IMR-90 (cell line): ENCODE data around the gene CEP41. TPM values are rescaled to one million over a fixed set of nuclear protein-coding genes. Genes with fewer than 3 reads are reported as not detected.

Source experiments
- ATAC-seq: fragments of 200-7000 bp; cut with Tn5 transposase; 2 replicates; pipeline ENCODE4 v1.9.1; 2020; ENCODE audit warnings: low read depth, mild to moderate bottlenecking, moderate library complexity
- BruUV-seq: library from RNA; stranded (reverse); fragments of 400-500 nt; replicated peaks from 2 replicates; lab custom pipeline; 2021; lab: Mats Ljungman, UMichigan
- CTCF ChIA-PET: fragments of 300-600 bp; formaldehyde crosslinking; extraction: SDS; loops from one replicate; lab custom pipeline; 2021; ENCODE audit warnings: antibody characterized with exemption; lab: Yijun Ruan, JAX
- POLR2A ChIA-PET: fragments of 300-600 bp; sonication (Branson Sonifier 250); formaldehyde crosslinking; loops from one replicate; lab custom pipeline; 2022; ENCODE audit warnings: antibody characterized with exemption; ENCODE audit not compliant: unreplicated experiment; lab: Charles Lee
- DNase-seq: peaks from one replicate; pipeline ENCODE4 v3.0.0; 2013
- H2AFZ ChIP-seq: replicated peaks from 2 replicates; pipeline ENCODE3; 2013; ENCODE audit warnings: low read length, mild to moderate bottlenecking; ENCODE audit not compliant: poor library complexity
- H2AK5ac ChIP-seq: 2 replicates; pipeline ENCODE4 v1.6.1; 2013; ENCODE audit warnings: low read depth, low read length, inconsistent platforms
- H2AK9ac ChIP-seq: replicated peaks from 2 replicates; pipeline ENCODE3; 2013; ENCODE audit warnings: mild to moderate bottlenecking, low read depth, low read length, moderate library complexity; ENCODE audit not compliant: poor library complexity
- H2BK120ac ChIP-seq: 2 replicates; pipeline ENCODE4 v1.6.1; 2013; ENCODE audit warnings: low read depth, low read length, inconsistent platforms
- H2BK15ac ChIP-seq: 3 replicates; pipeline ENCODE4 v1.6.1; 2013; ENCODE audit warnings: low read depth, low read length, inconsistent platforms
- H2BK20ac ChIP-seq: 2 replicates; pipeline ENCODE4 v1.6.1; 2013; ENCODE audit warnings: low read depth, mild to moderate bottlenecking, inconsistent platforms, low read length, moderate library complexity
- H2BK5ac ChIP-seq: 2 replicates; pipeline ENCODE4 v1.6.1; 2013; ENCODE audit warnings: mild to moderate bottlenecking, low read depth, low read length, inconsistent platforms; ENCODE audit not compliant: poor library complexity, severe bottlenecking
- H3K14ac ChIP-seq: replicated peaks from 2 replicates; pipeline ENCODE4 v1.6.1; 2013; ENCODE audit warnings: low read depth, low read length, inconsistent platforms
- H3K18ac ChIP-seq: 2 replicates; pipeline ENCODE4 v1.6.1; 2013; ENCODE audit warnings: low read depth, low read length, control low read depth
- H3K23ac ChIP-seq: 2 replicates; pipeline ENCODE4 v1.6.1; 2013; ENCODE audit warnings: low read depth, low read length, inconsistent platforms
- H3K27ac ChIP-seq: 2 replicates; pipeline ENCODE4 v1.5.1; 2013; ENCODE audit warnings: mild to moderate bottlenecking, control low read depth, low read length; ENCODE audit not compliant: insufficient read depth
- H3K27me3 ChIP-seq: 2 replicates; pipeline ENCODE4 v1.6.1; 2013; ENCODE audit warnings: low read length; ENCODE audit not compliant: control insufficient read depth, insufficient read depth
- H3K36me3 ChIP-seq: 2 replicates; pipeline ENCODE4 v1.6.1; 2013; ENCODE audit warnings: low read length, mixed read lengths; ENCODE audit not compliant: control insufficient read depth, insufficient read depth
- H3K4ac ChIP-seq: 2 replicates; pipeline ENCODE4 v1.6.1; 2013; ENCODE audit warnings: low read depth, low read length, inconsistent platforms
- H3K4me1 ChIP-seq: 2 replicates; pipeline ENCODE4 v1.6.1; 2013; ENCODE audit warnings: low read length, mixed read lengths; ENCODE audit not compliant: control insufficient read depth, insufficient read depth
- H3K4me2 ChIP-seq: 2 replicates; pipeline ENCODE4 v1.6.1; 2013; ENCODE audit warnings: low read depth, mild to moderate bottlenecking, control low read depth, low read length, moderate library complexity
- H3K4me3 ChIP-seq: 2 replicates; pipeline ENCODE4 v1.5.1; 2013; ENCODE audit warnings: low read depth, mild to moderate bottlenecking, control low read depth, low read length, moderate library complexity; ENCODE audit not compliant: insufficient read depth
- H3K56ac ChIP-seq: 2 replicates; pipeline ENCODE4 v1.6.1; 2013; ENCODE audit warnings: low read length, inconsistent platforms; ENCODE audit not compliant: insufficient read depth; ENCODE audit errors: extremely low read depth
- H3K79me1 ChIP-seq, 2 experiments: 2 replicates each; pipeline ENCODE4 v1.6.1; 2013; ENCODE audit warnings: low read length in 2 of 2, inconsistent platforms in 1 of 2, low read depth in 1 of 2
- H3K9ac ChIP-seq: 2 replicates; pipeline ENCODE4 v1.6.1; 2013; ENCODE audit warnings: low read depth, low read length, control low read depth
- H3K9me1 ChIP-seq: 2 replicates; pipeline ENCODE4 v1.6.1; 2013; ENCODE audit warnings: low read length, inconsistent platforms; ENCODE audit not compliant: insufficient read depth
- H3K9me3 ChIP-seq: 2 replicates; pipeline ENCODE4 v1.6.1; 2013; ENCODE audit warnings: low read length; ENCODE audit not compliant: control insufficient read depth, insufficient read depth
- H4K20me1 ChIP-seq: 2 replicates; pipeline ENCODE4 v1.6.1; 2013; ENCODE audit warnings: low read length, inconsistent platforms; ENCODE audit not compliant: insufficient read depth
- H4K5ac ChIP-seq: 2 replicates; pipeline ENCODE4 v1.6.1; 2013; ENCODE audit warnings: mild to moderate bottlenecking, low read depth, low read length, control low read depth
- H4K8ac ChIP-seq, 2 experiments: 2 replicates each; pipeline ENCODE4 v1.6.1; 2013; ENCODE audit warnings: low read depth in 2 of 2, low read length in 2 of 2, control low read depth in 1 of 2, inconsistent platforms in 1 of 2
- H4K91ac ChIP-seq: 2 replicates; pipeline ENCODE4 v1.6.1; 2013; ENCODE audit warnings: low read depth, low read length, inconsistent platforms; ENCODE audit not compliant: insufficient read depth
- BHLHE40 ChIP-seq: fragments of 150-350 bp; IDR thresholded peaks from 2 replicates; pipeline ENCODE4 v1.6.1; 2016; ENCODE audit warnings: mild to moderate bottlenecking, low read depth, low read length
- CHD1 ChIP-seq: IDR thresholded peaks from 2 replicates; pipeline ENCODE4 v1.6.1; 2012; ENCODE audit warnings: low read depth, low read length, improper control_type of control experiment
- MAZ ChIP-seq: IDR thresholded peaks from 2 replicates; pipeline ENCODE4 v1.6.1; 2012; ENCODE audit warnings: low read depth, mild to moderate bottlenecking, low read length, improper control_type of control experiment, moderate library complexity, borderline replicate concordance
- MXI1 ChIP-seq: IDR thresholded peaks from 2 replicates; pipeline ENCODE4 v1.6.1; 2012; ENCODE audit warnings: low read depth, mild to moderate bottlenecking, low read length, moderate library complexity, borderline replicate concordance
- POLR2A ChIP-seq: IDR thresholded peaks from 2 replicates; pipeline ENCODE4 v1.6.1; 2012; ENCODE audit warnings: mild to moderate bottlenecking, low read depth, low read length
- RCOR1 ChIP-seq: IDR thresholded peaks from 2 replicates; pipeline ENCODE4 v1.6.1; 2012; ENCODE audit warnings: mild to moderate bottlenecking, low read length, improper control_type of control experiment; ENCODE audit not compliant: insufficient replicate concordance
- RFX5 ChIP-seq: IDR thresholded peaks from 2 replicates; pipeline ENCODE4 v1.8.0; 2012; ENCODE audit warnings: low read depth, mild to moderate bottlenecking, low read length, moderate library complexity
- SMC3 ChIP-seq: fragments of 150-350 bp; IDR thresholded peaks from 2 replicates; pipeline ENCODE4 v1.6.1; 2016; ENCODE audit warnings: low read depth, mild to moderate bottlenecking, antibody characterized with exemption, low read length, moderate library complexity
- WGBS, 2 experiments: methylation state at CpG; one replicate each; pipeline versions ENCODE4 v1.1.5 to v1.1.7; 2013; ENCODE audit warnings: missing lambda C conversion rate in 2 of 2; ENCODE audit not compliant: insufficient read length in 1 of 2; ENCODE audit errors: extremely low coverage in 2 of 2; 5-methylcytosine and 5-hydroxymethylcytosine counted together
- dilution Hi-C: fragments of 300-500 bp; cut with HindIII; formaldehyde crosslinking; loops from one replicate; pipeline ENCODE4 v1.14.3; 2018; ENCODE audit warnings: low sequenced_read_pairs; ENCODE audit not compliant: unreplicated experiment
- in situ Hi-C: fragments of 300-500 bp; cut with MboI; formaldehyde crosslinking; loops from 3 replicates; pipeline ENCODE4 v1.14.3; 2019; ENCODE audit warnings: low sequenced_read_pairs, inconsistent platforms, mixed read lengths
- intact Hi-C: fragments of 100-400 bp; cut with micrococcal nuclease; formaldehyde crosslinking; loops from 2 replicates; pipeline ENCODE4 v1.10.0; 2022
- polyA plus RNA-seq, 3 experiments: library from polyadenylated mRNA; depleted of rRNA; stranded (reverse); fragments of >200 nt; gene quantifications; 2 replicates each; pipeline ENCODE4 v1.2.3, GENCODE V29; 2012; ENCODE audit warnings: low replicate concordance in 1 of 3
- total RNA-seq: library from RNA; depleted of rRNA; stranded (reverse); fragments of >200 nt; gene quantifications from 2 replicates; pipeline ENCODE4 v1.2.3, GENCODE V29; 2012
- TF ChIP-seq, protein P1 (sequence below): fragments of 150-350 bp; IDR thresholded peaks from 2 replicates; pipeline ENCODE4 v1.6.1; 2016; ENCODE audit warnings: low read depth, mild to moderate bottlenecking, low read length, moderate library complexity, borderline replicate concordance

Gene CEP41
- total and polyA plus RNA-seq, 2 of the 4 experiments (the other 2 are of a cell fraction) = 12.2 to 21.9 TPM

DNA sequence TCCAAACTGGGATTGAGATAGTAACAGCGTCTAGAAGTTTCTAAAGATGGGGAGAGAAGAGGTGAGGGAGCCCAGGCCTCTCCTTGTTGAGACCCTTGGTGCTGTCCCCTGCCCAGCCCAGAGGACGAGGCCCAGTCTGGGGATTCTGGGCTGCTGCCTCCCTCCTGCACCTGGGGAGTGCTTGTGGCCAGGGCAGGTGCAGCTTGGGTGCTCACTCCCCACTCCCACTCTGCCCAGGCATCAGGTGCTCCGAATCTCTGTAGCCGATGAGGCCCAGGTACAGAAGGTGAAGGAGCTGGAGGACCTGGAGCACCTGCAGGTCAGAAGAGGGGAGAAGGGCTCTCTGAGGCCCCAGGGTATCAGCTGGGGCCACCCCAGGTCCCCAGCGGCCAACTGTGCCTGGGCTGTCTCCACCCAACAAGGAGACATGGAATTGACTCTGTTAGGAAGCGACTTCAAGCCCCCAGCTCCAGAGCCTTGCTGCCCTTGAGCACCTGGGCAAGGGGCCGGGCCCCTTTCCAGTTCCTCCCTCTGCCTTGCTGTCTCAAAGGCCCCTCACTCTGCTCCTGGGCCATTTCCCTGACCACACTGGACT is 59.9 kb downstream of the CEP41 start:
- CTCF ChIA-PET = interaction anchor here (0.6 kb wide), 2 partner anchors 10 to 105 kb away, joined by 4 read pairs; no protein-coding TSS in a partner anchor
- Histone ChIP-seq H3K9me3 (peaks cover 3% of the 10 kb centered on the region; the same call in 1 of the 2 replicates), H3K23ac (no peak overlapping the region), H2AK5ac (peak overlapping the region; percentile 69), H3K4me3 (no peak overlapping the region), H4K8ac (peak overlapping the region in 1 of 2 experiments; percentile 60; a peak in 1 of 4 replicates), H3K9me1 (0 out of 2 replicates have a peak, but pooled peaks cover 6% of the 10 kb centered on the region), H4K20me1 (no peaks in the 10 kb centered on the region), H3K4me1 (peaks cover 11% of the 10 kb centered on the region), H2BK15ac (no peak overlapping the region; the same call in 2 of the 3 replicates), H4K91ac (no peak overlapping the region), H4K5ac (no peak overlapping the region), H2AK9ac (peak overlapping the region; percentile 82), H2BK120ac (peak overlapping the region; percentile 42), H3K14ac (0 out of 2 replicates have a peak overlapping the region, but pooled peaks have one; percentile 69), H2BK20ac (0 out of 2 replicates have a peak overlapping the region, but pooled peaks have one; percentile 75), H3K36me3 (no peaks in the 10 kb centered on the region), H2BK5ac (no peak overlapping the region), H3K27ac (no peak overlapping the region), H3K4ac (peak overlapping the region; percentile 86), H3K9ac (no peak overlapping the region), H3K18ac (no peak overlapping the region; the same call in 1 of the 2 replicates), H3K56ac (no peak overlapping the region), H3K79me1 (no peaks in the 10 kb centered on the region), H3K27me3 (no peaks in the 10 kb centered on the region), H3K4me2 (no peak overlapping the region), H2AFZ (peak overlapping the region; percentile 71)
- TF ChIP-seq MAZ (no peak), RFX5 (no peak), RCOR1 (no peak), CHD1 (no peak), SMC3 (no peak), MXI1 (no peak), POLR2A (no peak), BHLHE40 (no peak)
- TF ChIP-seq, protein P1, sequence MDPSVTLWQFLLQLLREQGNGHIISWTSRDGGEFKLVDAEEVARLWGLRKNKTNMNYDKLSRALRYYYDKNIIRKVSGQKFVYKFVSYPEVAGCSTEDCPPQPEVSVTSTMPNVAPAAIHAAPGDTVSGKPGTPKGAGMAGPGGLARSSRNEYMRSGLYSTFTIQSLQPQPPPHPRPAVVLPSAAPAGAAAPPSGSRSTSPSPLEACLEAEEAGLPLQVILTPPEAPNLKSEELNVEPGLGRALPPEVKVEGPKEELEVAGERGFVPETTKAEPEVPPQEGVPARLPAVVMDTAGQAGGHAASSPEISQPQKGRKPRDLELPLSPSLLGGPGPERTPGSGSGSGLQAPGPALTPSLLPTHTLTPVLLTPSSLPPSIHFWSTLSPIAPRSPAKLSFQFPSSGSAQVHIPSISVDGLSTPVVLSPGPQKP = no peak
- BruUV-seq = no TSS peak
- WGBS, 2 experiments = 83% methylated on average over 1 of the region's 7 CpGs; no CpG with 5 or more reads in 1 of the 2 experiments
- ATAC-seq = no peak
- intact Hi-C loops (no loop called here), dilution Hi-C loops (no loop called here), in situ Hi-C loops (no loop called here)
- DNase-seq = no peak
- POLR2A ChIA-PET = interaction anchor here (0.5 kb wide), 1 partner anchor 104 kb away, joined by 8 read pairs; no protein-coding TSS in a partner anchor
